MCF 10A (cell line): ENCODE results near the gene HPS1. TPM values are rescaled to one million over a fixed set of nuclear protein-coding genes. Genes with fewer than 3 reads are reported as not detected.

Experiments used
- BruUV-seq: library from RNA; stranded (reverse); fragments of 400-500 nt; replicated peaks from 2 replicates; lab custom pipeline; 2021; lab: Mats Ljungman, UMichigan
- CTCF ChIA-PET: fragments of 300-600 bp; sonication (Branson Sonifier 250); formaldehyde crosslinking; extraction: SDS; loops from one replicate; lab custom pipeline; 2021; ENCODE audit warnings: antibody characterized with exemption, inconsistent platforms; lab: Yijun Ruan, JAX
- POLR2A ChIA-PET: fragments of 300-600, 350-650 bp; sonication (Branson Sonifier 250); formaldehyde crosslinking; extraction: SDS; loops from one replicate; lab custom pipeline; 2020; ENCODE audit warnings: antibody characterized with exemption, inconsistent platforms; lab: Yijun Ruan, JAX
- DNase-seq: peaks from one replicate; pipeline ENCODE4 v3.0.0-alpha.2; 2018; ENCODE audit not compliant: unreplicated experiment
- H3K27ac Mint-ChIP-seq: one replicate; pipeline ENCODE4 v1.8.0; 2022; ENCODE audit warnings: mild to moderate bottlenecking, low read depth, mixed read lengths; ENCODE audit not compliant: unreplicated experiment
- H3K27me3 Mint-ChIP-seq: one replicate; pipeline ENCODE4 v1.8.0; 2022; ENCODE audit warnings: mixed read lengths; ENCODE audit not compliant: insufficient read depth, unreplicated experiment
- H3K36me3 Mint-ChIP-seq: one replicate; pipeline ENCODE4 v1.8.0; 2022; ENCODE audit warnings: mild to moderate bottlenecking, moderate library complexity, mixed read lengths; ENCODE audit not compliant: insufficient read depth, unreplicated experiment
- H3K4me1 Mint-ChIP-seq: one replicate; pipeline ENCODE4 v1.8.0; 2022; ENCODE audit warnings: mixed read lengths; ENCODE audit not compliant: insufficient read depth, unreplicated experiment
- H3K4me3 Mint-ChIP-seq: one replicate; pipeline ENCODE4 v1.8.0; 2022; ENCODE audit warnings: mild to moderate bottlenecking, moderate library complexity, mixed read lengths; ENCODE audit not compliant: unreplicated experiment
- H3K9me3 Mint-ChIP-seq: one replicate; pipeline ENCODE4 v1.8.0; 2022; ENCODE audit warnings: mixed read lengths; ENCODE audit not compliant: unreplicated experiment
- CTCF ChIP-seq: fragments of 200-600 bp; IDR thresholded peaks from one replicate; pipeline ENCODE4 v1.8.0; 2022; ENCODE audit warnings: antibody characterized with exemption, mild to moderate bottlenecking; ENCODE audit not compliant: unreplicated experiment
- intact Hi-C: fragments of 100-400 bp; cut with micrococcal nuclease; formaldehyde crosslinking; loops from 2 replicates; pipeline ENCODE4 v1.14.1; 2022
- total RNA-seq: library from RNA; stranded (reverse); gene quantifications from 2 replicates; pipeline ENCODE4 v1.2.3, GENCODE V29; 2022

The HPS1 gene
- total RNA-seq, 1 experiment from 2014 or later, result 41.8 TPM

DNA sequence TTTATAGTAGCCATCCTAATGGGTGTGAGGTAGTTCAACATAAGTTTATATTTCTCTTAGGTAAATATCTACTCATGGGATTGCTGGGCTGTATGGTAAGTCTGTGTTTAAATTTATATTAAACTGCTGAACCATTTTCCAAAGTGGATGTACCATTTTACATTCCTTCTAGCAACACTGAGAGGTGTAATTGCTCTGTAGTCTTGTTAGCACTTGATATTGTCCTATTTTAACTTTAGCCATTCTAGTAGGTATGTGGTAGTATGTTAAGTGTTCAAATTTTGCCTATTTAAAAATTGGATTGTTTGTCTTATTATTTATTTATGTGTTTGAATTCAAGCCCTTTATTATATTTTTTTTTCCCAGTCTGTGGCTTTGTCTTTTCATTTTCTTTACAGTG is 2.6 kb upstream of the HPS1 start:
- Mint-ChIP-seq H3K36me3 (no peaks in the 10 kb centered on the region), H3K27me3 (peaks cover 36% of the 10 kb centered on the region), H3K27ac (no peak overlapping the region), H3K4me3 (no peak overlapping the region), H3K9me3 (no peaks in the 10 kb centered on the region), H3K4me1 (peaks cover 10% of the 10 kb centered on the region)
- no peak for TF ChIP-seq CTCF
- ChIA-PET POLR2A (no interaction called here), CTCF (no interaction called here)
- intact Hi-C loops, result no loop called here
- BruUV-seq, result no TSS peak
- DNase-seq, result no peak

DNA sequence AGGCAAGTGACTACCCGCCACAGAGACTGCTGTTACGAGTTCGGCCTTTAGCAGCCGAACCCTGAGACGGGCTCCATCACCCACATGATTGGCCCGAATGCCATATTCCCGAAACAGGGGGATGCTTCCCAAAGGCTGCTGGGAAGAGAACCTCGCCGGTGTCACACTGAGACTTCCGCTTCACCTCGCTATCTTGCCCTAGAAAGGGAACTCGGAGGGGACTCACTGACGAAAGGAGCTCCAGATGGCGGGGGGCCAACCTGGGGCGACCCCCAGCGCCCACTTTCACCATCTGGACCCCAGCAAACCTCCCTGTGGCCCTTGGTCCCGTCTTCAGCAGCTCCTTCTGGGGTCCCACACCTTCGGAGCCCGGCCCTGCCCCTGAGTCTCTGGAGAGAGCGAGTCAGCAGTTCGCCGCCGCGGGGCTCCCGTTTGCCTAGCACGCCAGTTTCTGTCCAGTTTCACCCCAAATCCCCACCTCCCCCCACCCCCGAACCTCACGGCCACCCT is 529 bp downstream of the HPS1 start:
- no peak for TF ChIP-seq CTCF
- Mint-ChIP-seq H3K4me1 (peaks cover 16% of the 10 kb centered on the region), H3K9me3 (no peaks in the 10 kb centered on the region), H3K36me3 (peaks cover 26% of the 10 kb centered on the region), H3K4me3 (peak overlapping the region; percentile 88), H3K27me3 (peaks cover 13% of the 10 kb centered on the region), H3K27ac (peak overlapping the region; percentile 76)
- ChIA-PET POLR2A (interaction anchor here (0.5 to 0.9 kb wide), 3 partner anchors 10 to 260 kb away, joined by 3 to 5 read pairs (median 4); no protein-coding TSS in a partner anchor), CTCF (interaction anchor here (0.6 to 5.0 kb wide), 5 partner anchors 20 to 719 kb away, joined by 3 to 25 read pairs (median 4); no protein-coding TSS in a partner anchor)
- intact Hi-C loops, result no loop called here
- DNase-seq, result peak; percentile 34
- TSS peak; percentile 46 for BruUV-seq

DNA sequence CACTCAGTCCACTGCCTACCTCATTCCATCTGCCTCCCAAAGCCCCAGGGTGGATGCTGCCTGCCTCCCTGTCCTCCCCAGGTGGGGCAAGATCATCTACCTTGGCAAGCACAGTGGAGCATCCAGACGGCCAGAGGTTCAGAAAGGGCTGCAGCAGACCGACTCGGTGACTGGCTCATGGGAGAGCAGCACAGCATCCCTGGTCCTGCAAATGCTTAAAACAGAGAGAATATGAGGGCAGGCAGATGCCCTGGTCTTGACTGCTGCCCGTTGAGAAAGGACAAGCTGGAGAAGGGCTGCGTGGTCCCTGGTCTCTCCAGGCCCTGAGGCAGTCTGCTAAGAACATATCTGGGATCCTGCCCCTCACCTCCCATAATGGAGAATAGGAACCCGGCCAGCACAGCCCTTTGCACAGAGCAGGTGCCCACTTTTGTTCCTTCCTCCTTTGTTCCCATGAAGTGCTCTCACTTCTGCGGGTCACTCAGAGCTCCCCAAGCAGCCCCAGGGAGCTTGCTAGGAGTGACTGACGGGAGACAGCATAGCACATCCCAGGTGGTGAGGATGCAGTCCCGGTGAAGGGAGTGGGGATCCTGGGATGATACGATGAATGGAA is 1.4 kb downstream of the HPS1 start:
- POLR2A ChIA-PET, result interaction anchor here (0.9 kb wide), 1 partner anchor 9 kb away, joined by 5 read pairs; no protein-coding TSS in a partner anchor
- H3K4me1 Mint-ChIP-seq, result peaks cover 16% of the 10 kb centered on the region
- H3K9me3 Mint-ChIP-seq, result no peaks in the 10 kb centered on the region
- peaks cover 4% of the 10 kb centered on the region for H3K27me3 Mint-ChIP-seq
- H3K4me3 Mint-ChIP-seq, result peak overlapping the region; percentile 88
- intact Hi-C loops, result no loop called here
- CTCF ChIA-PET, result interaction anchor here (0.6 to 5.0 kb wide), 4 partner anchors 19 to 719 kb away, joined by 3 to 25 read pairs (median 12); no protein-coding TSS in a partner anchor
- no peak overlapping the region for H3K27ac Mint-ChIP-seq
- no peak for TF ChIP-seq CTCF
- peaks cover 33% of the 10 kb centered on the region for H3K36me3 Mint-ChIP-seq
- no TSS peak for BruUV-seq
- DNase-seq, result no peak

- Mint-ChIP-seq H3K36me3 (peaks cover 41% of the 10 kb centered on the region), H3K27me3 (no peaks in the 10 kb centered on the region), H3K27ac (no peak overlapping the region), H3K4me1 (peaks cover 16% of the 10 kb centered on the region), H3K4me3 (peak overlapping the region; percentile 36), H3K9me3 (no peaks in the 10 kb centered on the region)
- intact Hi-C loops, result no loop called here
- no peak for DNase-seq
- TF ChIP-seq CTCF, result no peak
- BruUV-seq, result TSS peak; percentile 11
- ChIA-PET CTCF (interaction anchor here (0.6 to 5.0 kb wide), 3 partner anchors 9 to 22 kb away, joined by 3 to 25 read pairs (median 21); no protein-coding TSS in a partner anchor), POLR2A (no interaction called here)
Observed at GRCh38 chr10:98444314-98445006, 2.3 kb downstream of the HPS1 start.
